Nephron progenitor cell (in vitro differentiated cells): ENCODE data around the gene CCDC92B.

Experiments
- DNase-seq: peaks from one replicate; pipeline ENCODE4 v3.0.0; 2021
- H3K27ac Mint-ChIP-seq: 2 replicates; pipeline ENCODE4 v1.8.0; 2021; ENCODE audit warnings: mild to moderate bottlenecking, moderate library complexity, mixed read lengths
- H3K27me3 Mint-ChIP-seq: 2 replicates; pipeline ENCODE4 v1.8.0; 2021; ENCODE audit warnings: mild to moderate bottlenecking, low read depth, mixed read lengths; ENCODE audit not compliant: poor library complexity
- H3K36me3 Mint-ChIP-seq: 2 replicates; pipeline ENCODE4 v1.8.0; 2021; ENCODE audit warnings: low read depth, mixed read lengths
- H3K4me1 Mint-ChIP-seq: 2 replicates; pipeline ENCODE4 v1.8.0; 2021; ENCODE audit warnings: mixed read lengths
- H3K4me3 Mint-ChIP-seq: 2 replicates; pipeline ENCODE4 v1.8.0; 2021; ENCODE audit warnings: mild to moderate bottlenecking, moderate library complexity, mixed read lengths
- H3K9me3 Mint-ChIP-seq: 2 replicates; pipeline ENCODE4 v1.8.0; 2021; ENCODE audit warnings: mild to moderate bottlenecking, moderate library complexity, mixed read lengths
- CTCF ChIP-seq: fragments of 200-600 bp; sonication (generic); IDR thresholded peaks from 2 replicates; pipeline ENCODE4 v1.5.0; 2021; ENCODE audit warnings: antibody characterized with exemption

The CCDC92B gene

GRCh38 chr17:2708585-2709182 lies 40.8 kb downstream of the CCDC92B start:
- DNase-seq: no peak
- no peak overlapping the region for H3K27ac Mint-ChIP-seq
- no peaks in the 10 kb centered on the region for H3K36me3 Mint-ChIP-seq
- H3K4me1 Mint-ChIP-seq: peaks cover 56% of the 10 kb centered on the region
- TF ChIP-seq CTCF: no peak
- no peak overlapping the region for H3K4me3 Mint-ChIP-seq
- H3K9me3 Mint-ChIP-seq: no peaks in the 10 kb centered on the region
- peaks cover 10% of the 10 kb centered on the region for H3K27me3 Mint-ChIP-seq

- peak; percentile 45 for TF ChIP-seq CTCF
- Mint-ChIP-seq H3K36me3 (no peaks in the 10 kb centered on the region), H3K27ac (no peak overlapping the region), H3K4me1 (peaks cover 56% of the 10 kb centered on the region), H3K27me3 (peaks cover 10% of the 10 kb centered on the region), H3K9me3 (no peaks in the 10 kb centered on the region), H3K4me3 (no peak overlapping the region)
- DNase-seq: peak; percentile 58
These were observed 41.5 kb downstream of the CCDC92B start for GRCh38 chr17:2707721-2708584.

- H3K36me3 Mint-ChIP-seq: no peaks in the 10 kb centered on the region
- H3K27me3 Mint-ChIP-seq: peaks cover 10% of the 10 kb centered on the region
- no peak for DNase-seq
- H3K4me3 Mint-ChIP-seq: no peak overlapping the region
- no peak overlapping the region for H3K27ac Mint-ChIP-seq
- H3K9me3 Mint-ChIP-seq: no peaks in the 10 kb centered on the region
- TF ChIP-seq CTCF: no peak
- peaks cover 48% of the 10 kb centered on the region for H3K4me1 Mint-ChIP-seq
These were observed 42.4 kb downstream of the CCDC92B start for GRCh38 chr17:2706911-2707510.

GRCh38 chr17:2705888-2706795 lies 43.3 kb downstream of the CCDC92B start:
- H3K27ac Mint-ChIP-seq: peak overlapping the region; percentile 16
- no peak for DNase-seq
- peaks cover 46% of the 10 kb centered on the region for H3K4me1 Mint-ChIP-seq
- peaks cover 10% of the 10 kb centered on the region for H3K27me3 Mint-ChIP-seq
- no peaks in the 10 kb centered on the region for H3K36me3 Mint-ChIP-seq
- no peak overlapping the region for H3K4me3 Mint-ChIP-seq
- H3K9me3 Mint-ChIP-seq: no peaks in the 10 kb centered on the region
- no peak for TF ChIP-seq CTCF

GRCh38 chr17:2705263-2705662 lies 44.2 kb downstream of the CCDC92B start:
- Mint-ChIP-seq H3K4me3 (no peak overlapping the region), H3K9me3 (no peaks in the 10 kb centered on the region), H3K36me3 (no peaks in the 10 kb centered on the region), H3K27ac (no peak overlapping the region), H3K4me1 (peaks cover 39% of the 10 kb centered on the region), H3K27me3 (peaks cover 9% of the 10 kb centered on the region)
- DNase-seq: no peak
- TF ChIP-seq CTCF: no peak
